ENCODE measurements around the gene WNT7A.

- TF ChIP-seq, protein P1, sequence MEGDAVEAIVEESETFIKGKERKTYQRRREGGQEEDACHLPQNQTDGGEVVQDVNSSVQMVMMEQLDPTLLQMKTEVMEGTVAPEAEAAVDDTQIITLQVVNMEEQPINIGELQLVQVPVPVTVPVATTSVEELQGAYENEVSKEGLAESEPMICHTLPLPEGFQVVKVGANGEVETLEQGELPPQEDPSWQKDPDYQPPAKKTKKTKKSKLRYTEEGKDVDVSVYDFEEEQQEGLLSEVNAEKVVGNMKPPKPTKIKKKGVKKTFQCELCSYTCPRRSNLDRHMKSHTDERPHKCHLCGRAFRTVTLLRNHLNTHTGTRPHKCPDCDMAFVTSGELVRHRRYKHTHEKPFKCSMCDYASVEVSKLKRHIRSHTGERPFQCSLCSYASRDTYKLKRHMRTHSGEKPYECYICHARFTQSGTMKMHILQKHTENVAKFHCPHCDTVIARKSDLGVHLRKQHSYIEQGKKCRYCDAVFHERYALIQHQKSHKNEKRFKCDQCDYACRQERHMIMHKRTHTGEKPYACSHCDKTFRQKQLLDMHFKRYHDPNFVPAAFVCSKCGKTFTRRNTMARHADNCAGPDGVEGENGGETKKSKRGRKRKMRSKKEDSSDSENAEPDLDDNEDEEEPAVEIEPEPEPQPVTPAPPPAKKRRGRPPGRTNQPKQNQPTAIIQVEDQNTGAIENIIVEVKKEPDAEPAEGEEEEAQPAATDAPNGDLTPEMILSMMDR (IDR thresholded peaks at IDR 0.05; ENCODE audit: low read depth, low read length, missing input control): no peak
- TF ChIP-seq SP1 (IDR thresholded peaks at IDR 0.05): no peak
- TF ChIP-seq MAX (IDR thresholded peaks at IDR 0.05): no peak
These were observed 112.8 kb downstream of the WNT7A start for GRCh38 chr3:13767030-13767429.

Measured in liver (tissue), 3 donors.